ENCODE results near the gene NAT8L.

NAT8L gene

GRCh38 chr4:2075171-2075986, 16.3 kb downstream of the NAT8L start:
- no peak overlapping the region for H3K4me3 ChIP-seq (ENCODE audit: low read depth, low read length)
- no peak for TF ChIP-seq CTCF (IDR thresholded peaks at IDR 0.05; ENCODE audit: borderline replicate concordance, insufficient read depth, low read depth, low read length)

GRCh38 chr4:2075987-2076907, 17.1 kb downstream of the NAT8L start:
- TF ChIP-seq CTCF (IDR thresholded peaks at IDR 0.05; ENCODE audit: borderline replicate concordance, insufficient read depth, low read depth, low read length), result no peak

GRCh38 chr4:2076908-2077536, 17.9 kb downstream of the NAT8L start:
- no peak for TF ChIP-seq CTCF (IDR thresholded peaks at IDR 0.05; ENCODE audit: borderline replicate concordance, insufficient read depth, low read depth, low read length)
- H3K4me3 ChIP-seq (ENCODE audit: low read depth, low read length), result no peak overlapping the region

More at GRCh38 chr4:2075987-2076907, 17.1 kb downstream of the NAT8L start:
- H3K4me3 ChIP-seq (ENCODE audit: low read depth, low read length), result no peak overlapping the region

GRCh38 chr4:2077537-2078460, 18.7 kb downstream of the NAT8L start:
- H3K4me3 ChIP-seq (ENCODE audit: low read depth, low read length), result no peak overlapping the region
- no peak for TF ChIP-seq CTCF (IDR thresholded peaks at IDR 0.05; ENCODE audit: borderline replicate concordance, insufficient read depth, low read depth, low read length)

GRCh38 chr4:2078584-2078983, 19.5 kb downstream of the NAT8L start:
- H3K4me3 ChIP-seq (ENCODE audit: low read depth, low read length), result no peak overlapping the region
- no peak for TF ChIP-seq CTCF (IDR thresholded peaks at IDR 0.05; ENCODE audit: borderline replicate concordance, insufficient read depth, low read depth, low read length)

DNA sequence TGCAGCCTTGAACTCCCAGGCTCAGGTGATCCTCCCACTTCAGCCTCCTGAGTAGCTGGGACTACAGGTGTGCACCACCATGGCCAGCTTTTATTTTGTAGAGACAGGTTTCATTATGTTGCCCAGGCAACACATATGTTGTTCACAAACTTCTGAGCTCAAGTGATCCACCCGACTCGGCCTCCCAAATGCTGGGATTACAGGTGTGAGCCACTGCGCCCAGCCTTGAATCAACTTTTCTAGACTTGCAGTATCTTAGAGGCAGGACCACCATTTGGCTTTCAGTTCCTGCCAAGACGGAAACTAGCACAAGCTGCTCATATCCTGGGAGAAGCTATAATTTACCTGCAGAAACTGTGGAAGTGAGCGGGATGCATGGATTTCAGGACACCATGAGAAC, 19.9 kb downstream of the NAT8L start:
- H3K4me3 ChIP-seq (ENCODE audit: low read depth, low read length), result no peak overlapping the region
- TF ChIP-seq CTCF (IDR thresholded peaks at IDR 0.05; ENCODE audit: borderline replicate concordance, insufficient read depth, low read depth, low read length), result no peak
